HCT116 (cell line): ENCODE measurements around the gene TEX9.

Source experiments
- CTCF ChIP-seq, 3 experiments: fragments of 200-600 bp in 1 of 3; sonication (generic) in 1 of 3; IDR thresholded peaks in 2 of 3; conservative IDR thresholded peaks in 1 of 3; 2 replicates each; pipeline ENCODE4 v1.5.1; 2012 to 2017; ENCODE audit warnings: low read depth in 2 of 3, low read length in 2 of 3, antibody characterized with exemption in 1 of 3, borderline replicate concordance in 1 of 3, control low read depth in 1 of 3, mild to moderate bottlenecking in 1 of 3, mixed read lengths in 1 of 3, mixed run types in 1 of 3, moderate library complexity in 1 of 3; ENCODE audit not compliant: insufficient read depth in 1 of 3
- EGR1 ChIP-seq: IDR thresholded peaks from 2 replicates; pipeline ENCODE4 v1.6.1; 2012; ENCODE audit warnings: low read depth
- JUND ChIP-seq: IDR thresholded peaks from 2 replicates; pipeline ENCODE4 v1.6.1; 2012
- SP1 ChIP-seq: IDR thresholded peaks from 2 replicates; pipeline ENCODE4 v1.6.1; 2012; ENCODE audit warnings: low read depth

- TF ChIP-seq EGR1 (no peak), CTCF (IDR thresholded peaks at IDR 0.05 in 2 of 3, conservative IDR thresholded peaks at IDR 0.05 in 1 of 3; ENCODE audit: borderline replicate concordance in 1 of 3, insufficient read depth in 1 of 3, low read depth in 2 of 3, low read length in 2 of 3) (no peak), SP1 (no peak), JUND (no peak)
Measured at GRCh38 chr15:56320861-56321260, 44.4 kb upstream of the TEX9 start.
